Activated CD8-positive, alpha-beta memory T cell treated with anti-CD3 and anti-CD28 coated beads, Interleukin-2, amount 50 U/mL, for 1 hour (primary cell): ENCODE results near the gene FITM1.
A peak's percentile ranks its signal among the peaks of the same experiment; 100 is the strongest.

Source experiments
- DNase-seq: peaks from one replicate; pipeline ENCODE4 v3.0.0-alpha.2; 2020; ENCODE audit errors: extremely low read depth

The FITM1 gene

DNA sequence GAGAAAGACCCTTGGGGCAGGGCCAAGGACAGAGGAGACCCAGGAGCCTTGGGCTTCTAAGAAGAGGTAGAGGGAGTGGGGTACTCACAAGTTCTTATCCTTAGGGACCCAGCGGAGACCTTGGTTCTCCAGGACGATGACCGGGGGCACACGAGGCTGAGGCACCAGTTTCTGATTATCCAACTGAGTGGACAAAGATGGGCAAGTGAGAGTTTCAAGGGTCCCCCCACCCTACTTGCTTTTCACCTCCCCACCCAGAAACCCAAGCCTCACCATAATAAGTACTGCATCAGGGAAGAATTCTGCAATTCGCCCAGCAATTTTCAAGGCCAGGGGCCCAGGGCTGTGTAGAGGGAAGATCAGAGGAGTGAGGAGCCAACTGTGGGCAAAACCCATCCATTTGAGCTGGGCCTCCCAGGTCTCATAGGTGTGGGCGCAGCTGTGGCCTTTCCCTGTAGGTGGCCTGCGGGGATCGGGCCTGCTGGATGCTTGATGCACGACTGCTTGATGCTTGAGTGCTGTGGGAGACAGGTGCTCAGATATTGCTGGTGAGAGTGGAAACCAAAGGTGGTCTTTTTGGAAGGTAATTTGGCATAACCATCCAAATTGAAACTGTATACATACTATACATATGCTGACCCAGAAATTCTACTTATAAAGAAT is 8.9 kb downstream of the FITM1 start:
- no peak for DNase-seq

DNA sequence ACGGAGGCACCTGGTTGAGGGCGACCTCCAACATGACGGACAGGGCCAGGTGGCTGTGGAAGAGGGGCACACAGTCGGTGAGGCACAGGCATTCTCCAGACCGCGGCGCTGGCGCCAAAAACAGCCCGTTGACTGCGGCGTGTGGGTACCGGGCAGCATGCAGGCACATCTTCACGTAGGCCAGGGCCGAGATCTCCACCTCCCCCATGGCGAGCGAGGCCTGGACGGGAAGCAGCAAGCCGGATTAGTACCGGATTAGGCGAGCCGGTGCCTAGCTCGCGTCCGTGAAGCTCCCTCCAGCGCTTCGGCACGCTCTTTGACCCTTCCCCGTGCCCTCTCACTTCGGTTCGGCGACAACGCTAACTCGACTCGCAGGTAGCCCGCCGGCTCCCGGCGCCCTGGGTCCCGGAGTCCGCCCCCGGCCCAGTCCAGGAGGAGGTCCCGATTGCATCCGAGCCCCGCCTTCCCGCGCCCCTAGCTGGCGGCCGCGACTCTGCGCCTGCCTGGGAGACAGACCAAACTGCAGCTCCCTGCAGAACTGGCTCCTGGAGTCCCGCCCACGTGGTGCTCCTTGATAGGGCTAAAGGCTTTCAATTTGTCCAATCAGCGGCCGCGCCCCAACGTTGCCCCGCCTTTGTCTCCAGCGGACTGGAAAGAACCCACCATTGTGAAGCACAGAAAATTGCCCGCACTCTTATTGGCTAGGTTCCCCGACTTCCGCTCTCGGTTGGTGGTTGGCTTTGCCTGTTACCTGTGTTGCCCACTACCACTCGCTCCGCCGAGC is 10.8 kb downstream of the FITM1 start, which contains the start of gene EMC9:
Gene EMC9 (minus strand): TSS at position 495 of the 784 bp plus-strand sequence. CDS start 287 bp downstream, at position 208.
- peak; percentile 99 for DNase-seq

DNA sequence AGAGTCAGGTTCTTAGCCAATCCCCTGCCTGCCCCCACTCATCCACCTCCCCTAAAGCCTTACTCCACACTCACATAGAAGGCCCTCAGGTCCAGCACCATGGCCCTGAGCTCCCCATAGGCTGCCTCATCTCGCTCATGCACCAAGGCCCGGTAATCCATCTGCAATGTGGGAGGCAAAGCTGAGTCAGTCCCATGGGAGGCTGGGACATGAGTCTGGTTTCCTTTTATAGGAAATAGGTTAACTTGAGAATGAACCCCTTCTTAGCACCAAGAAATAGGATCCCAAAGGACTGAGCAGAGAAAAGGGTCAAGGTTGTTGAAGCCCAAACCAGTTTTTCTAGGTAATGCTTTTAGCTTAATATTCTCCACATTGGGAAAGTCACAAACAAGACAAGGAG is 13.1 kb downstream of the FITM1 start:
- DNase-seq: no peak

DNA sequence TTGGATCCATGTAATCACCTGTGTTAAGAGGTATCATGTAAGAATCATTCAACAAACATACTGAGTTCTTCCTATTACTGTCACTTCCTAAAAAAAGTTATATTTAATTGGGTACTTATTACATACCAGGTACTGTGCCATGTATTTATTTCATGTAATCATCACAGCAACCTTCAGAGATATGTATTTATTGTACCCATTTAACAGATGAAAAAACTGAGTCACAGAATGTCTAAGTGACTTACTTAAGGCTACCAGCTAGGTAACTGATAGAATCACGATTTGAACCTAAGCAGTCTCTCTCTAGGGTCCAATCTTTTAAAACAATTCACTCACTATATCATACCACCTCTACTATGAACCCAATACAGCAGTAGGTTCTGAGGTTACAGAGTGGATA is 14.0 kb downstream of the FITM1 start:
- DNase-seq: no peak

DNA sequence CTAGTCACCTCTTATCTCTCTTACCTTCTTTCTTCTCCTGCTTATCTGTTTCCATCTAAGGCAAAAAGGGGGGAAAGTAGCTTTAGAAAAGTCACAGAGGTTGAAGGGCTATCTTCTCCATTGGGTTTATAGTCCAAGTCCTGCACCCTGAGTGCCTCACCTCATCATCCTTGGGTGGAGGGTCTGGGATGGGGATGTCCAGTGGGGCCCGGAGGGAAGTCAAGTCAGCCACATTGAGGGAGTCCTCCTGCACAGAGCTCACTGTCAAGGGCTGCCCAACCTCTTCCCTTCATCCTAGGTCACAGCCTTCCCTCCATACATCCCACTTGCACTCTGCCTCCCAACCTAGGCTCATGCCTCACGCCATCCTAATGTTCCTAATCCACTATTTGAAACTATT is 14.8 kb downstream of the FITM1 start:
- DNase-seq: no peak

DNA sequence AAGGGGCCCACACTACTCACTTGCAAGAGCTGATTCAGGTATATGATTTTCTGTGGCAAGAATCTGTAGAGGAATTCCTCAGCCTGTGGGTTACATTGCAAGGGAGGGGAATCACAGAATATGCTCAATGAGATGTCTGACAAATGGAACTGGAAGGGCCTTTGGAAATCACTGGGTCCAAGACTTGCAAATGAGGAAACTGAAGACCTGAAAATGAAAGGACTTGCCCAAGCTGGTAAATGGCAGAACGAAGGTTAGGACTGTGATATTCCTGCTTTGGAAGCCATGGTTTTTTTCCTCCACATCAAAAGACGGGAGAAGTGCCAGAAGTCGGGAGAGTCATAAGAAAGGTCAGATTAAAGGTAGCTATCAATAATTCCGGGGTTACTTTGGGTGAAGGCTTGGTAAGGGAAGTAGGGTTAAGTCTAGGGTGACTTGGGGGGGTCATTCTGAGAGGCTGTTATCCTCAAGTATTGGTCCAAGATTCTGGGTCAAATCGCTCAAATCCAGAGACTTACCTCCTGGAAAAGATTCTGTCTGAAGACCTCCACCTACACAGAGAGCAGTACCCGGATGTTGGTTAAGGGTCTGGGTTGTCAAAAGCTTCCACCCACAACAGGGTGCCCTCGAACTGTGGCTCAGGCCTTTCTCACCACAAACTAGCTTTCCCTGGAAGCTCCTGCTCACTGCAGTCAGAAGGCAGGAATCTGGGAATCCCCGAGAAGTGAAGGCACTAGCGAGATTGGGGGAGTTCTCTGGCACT is 15.4 kb downstream of the FITM1 start:
- DNase-seq: no peak

DNA sequence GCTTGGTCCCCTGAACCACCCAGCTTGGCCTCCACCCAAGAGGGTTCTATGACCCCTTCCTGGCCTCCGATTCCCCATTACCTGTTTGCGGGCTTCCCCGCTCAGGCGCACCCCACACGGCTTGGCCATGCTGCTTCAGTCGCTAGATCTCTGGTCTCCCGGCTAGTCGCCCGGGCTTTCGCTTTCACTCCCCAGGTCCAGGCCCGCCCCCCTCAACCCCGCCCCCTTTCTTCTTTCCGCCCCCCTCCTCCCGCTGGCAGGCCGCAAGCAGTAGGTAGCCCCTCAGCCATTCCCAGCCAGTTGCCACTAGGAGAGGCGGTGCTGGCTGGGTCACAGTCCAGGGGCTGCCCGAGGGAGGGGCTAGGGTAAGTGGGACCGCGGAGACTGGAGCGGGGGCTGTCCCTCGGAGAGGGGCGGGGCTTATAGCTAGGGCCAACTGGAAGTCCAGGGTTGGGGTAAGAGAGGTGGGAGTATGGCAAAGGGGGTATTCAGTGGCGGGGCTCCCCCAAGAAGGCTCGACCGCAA is 16.1 kb downstream of the FITM1 start, which contains the start of gene PSME2:
Gene PSME2 (minus strand): TSS at position 158 of the 525 bp plus-strand sequence. CDS start 29 bp downstream, at position 129.
- peak; percentile 48 for DNase-seq

DNA sequence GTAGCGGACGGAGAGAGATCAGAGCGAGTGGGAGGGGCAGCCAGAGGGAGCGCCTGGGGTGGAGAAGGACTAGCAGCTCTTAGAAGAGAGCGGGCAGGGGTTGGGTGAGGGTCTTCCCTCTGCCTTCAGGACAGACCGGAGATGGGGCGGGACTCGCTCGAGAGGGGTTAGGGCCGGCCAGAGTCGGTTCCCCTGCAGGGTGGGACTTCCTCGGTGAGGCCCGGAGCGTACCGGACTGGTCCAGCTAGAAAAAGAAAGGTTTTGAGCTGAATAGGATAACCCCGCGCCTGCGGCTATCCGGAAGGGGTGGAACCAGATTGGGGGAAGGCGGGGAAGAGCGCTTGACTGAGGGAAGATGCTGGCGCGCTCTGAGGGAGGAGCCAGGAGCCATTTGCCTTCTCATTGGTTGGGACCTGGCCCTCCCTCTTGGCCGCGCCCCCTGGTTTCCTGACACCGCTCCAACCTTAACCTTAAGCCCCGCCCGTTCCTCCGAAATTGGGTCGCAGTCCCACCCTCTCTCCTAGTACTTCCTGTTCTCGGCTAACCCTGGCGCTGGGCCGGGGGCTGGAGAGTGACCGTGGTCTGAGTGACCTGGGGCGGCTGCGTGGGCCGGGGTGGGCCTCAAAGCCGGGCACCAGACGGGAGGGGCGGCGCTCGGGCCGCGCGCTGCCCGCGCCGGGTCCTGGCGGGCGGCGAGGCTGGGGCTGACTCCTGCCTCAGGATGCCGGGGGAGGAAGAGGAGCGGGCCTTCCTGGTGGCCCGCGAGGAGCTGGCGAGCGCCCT is 16.7 kb downstream of the FITM1 start, which contains the start of gene RNF31:
Gene RNF31 (plus strand): TSS at position 521 of the 783 bp plus-strand sequence. CDS start 201 bp downstream, at position 722.
- DNase-seq: peak; percentile 93

DNA sequence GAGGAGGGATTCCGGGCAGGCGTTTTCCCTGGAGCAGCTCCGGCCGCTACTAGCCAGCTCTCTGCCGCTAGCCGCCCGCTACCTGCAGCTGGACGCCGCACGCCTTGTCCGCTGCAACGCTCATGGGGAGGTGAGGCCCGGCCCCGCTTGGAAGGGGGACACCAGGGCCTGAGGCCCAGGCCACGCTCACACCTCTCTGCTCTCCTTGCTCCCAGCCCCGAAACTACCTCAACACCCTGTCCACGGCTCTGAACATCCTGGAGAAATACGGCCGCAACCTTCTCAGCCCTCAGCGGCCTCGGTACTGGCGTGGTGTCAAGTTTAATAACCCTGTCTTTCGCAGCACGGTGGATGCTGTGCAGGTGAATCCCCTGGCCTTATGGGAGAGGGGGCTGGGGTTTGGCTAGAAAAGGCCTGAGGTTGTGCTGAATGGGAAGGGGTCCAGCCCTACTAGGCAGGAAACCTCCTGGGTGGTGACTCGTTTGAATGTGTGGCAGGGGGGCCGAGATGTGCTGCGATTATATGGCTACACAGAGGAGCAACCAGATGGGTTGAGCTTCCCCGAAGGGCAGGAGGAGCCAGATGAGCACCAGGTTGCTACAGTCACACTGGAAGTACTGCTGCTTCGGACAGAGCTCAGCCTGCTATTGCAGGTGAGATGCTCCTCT is 17.4 kb downstream of the FITM1 start:
- DNase-seq: no peak

DNA sequence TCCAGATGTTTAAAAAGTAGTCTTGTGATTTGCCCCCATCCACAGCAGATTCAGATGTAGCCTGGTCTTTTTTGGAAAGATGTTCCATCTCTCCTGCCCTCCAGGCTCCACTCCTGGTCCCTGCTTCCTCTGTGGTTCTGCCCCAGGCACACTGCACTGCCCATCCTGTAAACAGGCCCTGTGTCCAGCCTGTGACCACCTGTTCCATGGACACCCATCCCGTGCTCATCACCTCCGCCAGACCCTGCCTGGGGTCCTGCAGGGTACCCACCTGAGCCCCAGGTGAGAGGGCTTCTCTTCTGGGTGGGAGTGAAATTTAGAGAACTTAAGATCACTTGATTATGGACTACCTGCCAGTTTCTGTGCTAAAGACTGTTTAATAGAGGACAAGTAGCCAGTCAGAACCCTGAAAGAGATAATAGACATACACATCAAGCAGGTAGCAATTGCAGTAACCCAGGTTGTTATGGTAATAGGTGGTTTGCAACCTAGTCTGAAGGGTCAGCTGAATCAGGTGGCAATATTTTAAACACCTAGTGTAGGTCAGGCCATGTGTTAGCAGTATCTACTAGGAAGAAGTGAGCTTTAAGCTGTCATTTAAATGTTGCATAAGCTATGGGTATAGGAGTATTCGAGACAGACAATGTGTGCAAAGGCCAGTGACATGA is 19.0 kb downstream of the FITM1 start:
- DNase-seq: no peak

DNA sequence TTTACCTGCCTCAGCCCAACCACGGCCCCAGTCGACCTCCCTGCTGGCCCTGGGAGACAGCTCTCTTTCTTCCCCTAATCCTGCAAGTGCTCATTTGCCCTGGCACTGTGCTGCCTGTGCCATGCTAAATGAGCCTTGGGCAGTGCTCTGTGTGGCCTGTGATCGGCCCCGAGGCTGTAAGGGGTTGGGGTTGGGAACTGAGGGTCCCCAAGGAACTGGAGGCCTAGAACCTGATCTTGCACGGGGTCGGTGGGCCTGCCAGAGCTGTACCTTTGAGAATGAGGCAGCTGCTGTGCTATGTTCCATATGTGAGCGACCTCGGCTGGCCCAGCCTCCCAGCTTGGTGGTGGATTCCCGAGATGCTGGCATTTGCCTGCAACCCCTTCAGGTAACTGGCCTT is 19.6 kb downstream of the FITM1 start:
- DNase-seq: no peak

DNA sequence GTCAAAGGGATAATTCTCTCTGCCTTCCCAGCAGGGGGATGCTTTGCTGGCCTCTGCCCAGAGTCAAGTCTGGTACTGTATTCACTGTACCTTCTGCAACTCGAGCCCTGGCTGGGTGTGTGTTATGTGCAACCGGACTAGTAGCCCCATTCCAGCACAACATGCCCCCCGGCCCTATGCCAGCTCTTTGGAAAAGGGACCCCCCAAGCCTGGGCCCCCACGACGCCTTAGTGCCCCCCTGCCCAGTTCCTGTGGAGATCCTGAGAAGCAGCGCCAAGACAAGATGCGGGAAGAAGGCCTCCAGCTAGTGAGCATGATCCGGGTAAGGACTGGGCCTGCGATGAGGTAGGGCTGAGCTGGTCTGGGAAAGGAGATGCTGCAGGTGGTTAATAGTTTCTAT is 20.1 kb downstream of the FITM1 start:
- no peak for DNase-seq

DNA sequence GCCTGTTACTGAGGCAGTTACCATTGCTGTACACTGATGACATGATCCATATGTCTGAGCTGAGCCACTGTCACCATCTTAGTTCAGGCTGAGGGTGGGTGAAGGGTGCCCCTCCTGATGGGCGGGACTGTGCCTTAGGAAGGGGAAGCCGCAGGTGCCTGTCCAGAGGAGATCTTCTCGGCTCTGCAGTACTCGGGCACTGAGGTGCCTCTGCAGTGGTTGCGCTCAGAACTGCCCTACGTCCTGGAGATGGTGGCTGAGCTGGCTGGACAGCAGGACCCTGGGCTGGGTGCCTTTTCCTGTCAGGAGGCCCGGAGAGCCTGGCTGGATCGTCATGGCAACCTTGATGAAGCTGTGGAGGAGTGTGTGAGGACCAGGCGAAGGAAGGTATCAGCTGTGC is 20.5 kb downstream of the FITM1 start:
- no peak for DNase-seq

DNA sequence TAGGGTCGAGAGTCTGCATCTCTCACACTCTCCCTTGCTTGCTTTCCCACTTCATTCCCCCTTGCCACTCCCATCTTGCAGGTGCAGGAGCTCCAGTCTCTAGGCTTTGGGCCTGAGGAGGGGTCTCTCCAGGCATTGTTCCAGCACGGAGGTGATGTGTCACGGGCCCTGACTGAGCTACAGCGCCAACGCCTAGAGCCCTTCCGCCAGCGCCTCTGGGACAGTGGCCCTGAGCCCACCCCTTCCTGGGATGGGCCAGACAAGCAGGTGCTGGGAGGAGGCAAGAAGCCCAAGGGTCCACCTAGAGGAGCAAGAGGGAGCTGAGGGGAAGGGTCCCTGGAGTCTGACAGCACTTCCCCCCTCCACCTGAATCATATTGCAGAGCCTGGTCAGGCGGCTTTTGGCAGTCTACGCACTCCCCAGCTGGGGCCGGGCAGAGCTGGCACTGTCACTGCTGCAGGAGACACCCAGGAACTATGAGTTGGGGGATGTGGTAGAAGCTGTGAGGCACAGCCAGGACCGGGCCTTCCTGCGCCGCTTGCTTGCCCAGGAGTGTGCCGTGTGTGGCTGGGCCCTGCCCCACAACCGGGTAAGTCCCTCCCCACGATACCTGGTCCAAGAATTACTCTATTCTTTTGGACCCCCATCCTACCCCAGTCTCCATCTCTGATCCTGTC is 21.1 kb downstream of the FITM1 start:
- no peak for DNase-seq

DNA sequence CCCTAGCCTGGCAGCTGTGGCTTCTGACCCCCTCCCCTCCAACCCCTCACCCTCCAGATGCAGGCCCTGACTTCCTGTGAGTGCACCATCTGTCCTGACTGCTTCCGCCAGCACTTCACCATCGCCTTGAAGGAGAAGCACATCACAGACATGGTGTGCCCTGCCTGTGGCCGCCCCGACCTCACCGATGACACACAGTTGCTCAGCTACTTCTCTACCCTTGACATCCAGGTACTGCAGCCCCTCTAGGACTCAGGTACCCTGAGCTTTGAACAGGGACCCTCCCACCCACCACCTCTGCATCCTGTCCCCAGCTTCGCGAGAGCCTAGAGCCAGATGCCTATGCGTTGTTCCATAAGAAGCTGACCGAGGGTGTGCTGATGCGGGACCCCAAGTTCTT is 24.6 kb downstream of the FITM1 start:
- no peak for DNase-seq

DNA sequence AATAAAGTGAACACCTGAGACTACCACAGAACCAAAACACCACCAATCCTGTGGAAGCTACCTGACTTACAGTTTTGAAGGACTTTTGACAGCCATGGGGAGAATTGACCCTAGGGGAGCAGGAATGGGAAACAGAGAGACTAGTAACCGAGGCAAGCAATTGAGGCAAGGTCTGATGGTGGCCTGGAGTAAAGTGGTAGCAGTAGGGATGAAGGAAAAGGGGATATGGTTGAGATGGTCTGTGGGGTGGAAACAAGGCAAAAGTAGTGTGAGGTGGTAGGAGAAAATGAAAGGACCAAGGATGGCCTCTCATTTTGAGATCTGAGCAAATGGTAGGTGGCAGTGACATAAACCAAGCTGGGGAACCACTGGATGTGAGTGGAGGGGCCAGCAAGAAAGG is 26.4 kb downstream of the FITM1 start:
- no peak for DNase-seq

DNA sequence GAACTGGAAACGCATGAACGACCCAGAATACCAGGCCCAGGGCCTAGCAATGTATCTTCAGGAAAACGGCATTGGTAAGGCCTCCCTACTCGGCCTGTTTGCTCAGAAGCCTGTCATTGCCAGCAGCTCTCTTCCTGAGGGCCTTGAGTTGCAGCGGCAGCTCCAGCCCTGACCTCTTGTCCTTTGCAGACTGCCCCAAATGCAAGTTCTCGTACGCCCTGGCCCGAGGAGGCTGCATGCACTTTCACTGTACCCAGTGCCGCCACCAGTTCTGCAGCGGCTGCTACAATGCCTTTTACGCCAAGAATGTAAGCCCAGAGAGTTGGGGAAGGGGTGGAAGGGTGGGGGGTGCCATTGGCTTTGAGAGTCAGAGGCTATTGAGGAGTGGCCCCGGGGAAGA is 26.9 kb downstream of the FITM1 start:
- no peak for DNase-seq

DNA sequence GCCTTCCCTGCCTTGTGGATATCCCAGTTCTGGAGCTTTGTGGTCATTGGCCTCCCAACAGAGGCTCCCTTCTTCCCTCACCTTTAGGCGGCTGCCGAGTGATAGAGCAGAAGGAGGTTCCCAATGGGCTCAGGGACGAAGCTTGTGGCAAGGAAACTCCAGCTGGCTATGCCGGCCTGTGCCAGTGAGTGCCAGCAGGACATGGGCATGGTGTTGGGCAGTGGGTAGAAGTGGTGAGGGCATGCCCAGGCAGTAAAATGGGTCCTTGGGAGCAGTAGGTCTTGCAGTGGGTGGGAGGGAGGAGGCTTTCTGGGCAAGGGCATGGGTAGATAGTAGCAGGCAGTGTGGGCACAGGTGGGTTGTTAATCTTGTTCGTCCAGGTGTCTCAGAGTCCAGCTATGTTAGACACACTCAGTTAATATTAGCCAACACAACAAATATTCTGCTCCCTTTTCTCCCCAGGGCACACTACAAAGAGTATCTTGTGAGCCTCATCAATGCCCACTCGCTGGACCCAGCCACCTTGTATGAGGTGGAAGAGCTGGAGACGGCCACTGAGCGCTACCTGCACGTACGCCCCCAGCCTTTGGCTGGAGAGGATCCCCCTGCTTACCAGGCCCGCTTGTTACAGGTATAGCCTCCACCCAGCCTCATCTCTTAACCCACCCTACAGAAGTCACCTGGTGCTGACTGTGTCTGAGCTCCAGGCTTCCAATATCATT is 29.5 kb downstream of the FITM1 start:
- no peak for DNase-seq

DNA sequence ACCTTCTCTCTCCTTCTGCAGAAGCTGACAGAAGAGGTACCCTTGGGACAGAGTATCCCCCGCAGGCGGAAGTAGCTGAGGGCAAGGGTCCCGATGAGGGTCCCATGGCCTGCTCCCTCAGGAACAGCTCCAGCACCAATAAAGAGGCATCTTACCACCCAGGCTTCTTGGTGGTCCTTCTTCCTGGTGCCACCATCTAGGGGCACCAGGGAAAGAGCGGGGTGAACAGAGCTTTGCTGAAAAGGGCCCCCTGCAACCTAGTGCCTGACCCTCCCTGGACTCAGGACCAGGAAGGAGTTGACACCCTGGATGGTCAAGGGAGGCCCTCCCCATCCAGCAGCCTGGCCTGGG is 30.0 kb downstream of the FITM1 start:
- DNase-seq: no peak
